Measurements from ENCODE around the gene DCC.

The DCC gene

DNA sequence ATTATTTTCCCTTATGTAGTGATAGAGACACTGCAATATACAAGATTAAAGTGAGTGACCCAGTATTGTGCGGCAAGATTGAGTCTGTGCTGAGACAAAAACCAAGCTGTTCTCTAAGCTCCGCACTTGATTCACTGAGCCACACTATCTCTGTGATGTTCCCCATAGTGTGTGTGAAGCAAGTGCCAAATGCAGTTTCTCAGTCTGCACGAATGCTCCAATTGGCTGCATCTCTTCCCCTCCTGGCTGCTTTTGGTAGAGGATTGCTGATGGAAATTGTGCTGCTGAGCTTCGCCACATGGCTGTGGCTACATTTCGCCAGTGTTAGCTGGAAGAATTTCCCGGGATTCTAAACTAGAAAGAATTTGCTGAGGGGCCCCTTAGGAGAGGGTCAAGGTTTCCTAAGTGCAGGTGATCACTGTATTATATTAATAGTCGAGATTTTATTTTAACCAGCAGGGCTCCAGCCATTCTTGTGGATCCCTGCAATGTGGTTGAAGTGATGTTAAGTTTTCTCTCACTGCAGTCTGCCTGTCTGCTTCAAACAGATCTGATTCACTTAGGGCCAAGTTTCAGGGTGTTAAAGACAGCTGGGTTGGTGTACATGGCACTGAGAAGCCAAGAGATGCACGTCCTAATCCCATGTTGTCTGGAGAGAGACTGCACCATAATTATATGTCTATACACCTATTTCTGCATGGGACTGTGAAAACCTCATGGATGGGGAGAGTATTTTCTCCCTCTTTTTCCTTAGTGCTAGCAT is 317.2 kb downstream of the DCC start:
- no peak overlapping the region for H3K27ac ChIP-seq
- no peak for DNase-seq (ENCODE audit: low read depth, low spot score)

DNA sequence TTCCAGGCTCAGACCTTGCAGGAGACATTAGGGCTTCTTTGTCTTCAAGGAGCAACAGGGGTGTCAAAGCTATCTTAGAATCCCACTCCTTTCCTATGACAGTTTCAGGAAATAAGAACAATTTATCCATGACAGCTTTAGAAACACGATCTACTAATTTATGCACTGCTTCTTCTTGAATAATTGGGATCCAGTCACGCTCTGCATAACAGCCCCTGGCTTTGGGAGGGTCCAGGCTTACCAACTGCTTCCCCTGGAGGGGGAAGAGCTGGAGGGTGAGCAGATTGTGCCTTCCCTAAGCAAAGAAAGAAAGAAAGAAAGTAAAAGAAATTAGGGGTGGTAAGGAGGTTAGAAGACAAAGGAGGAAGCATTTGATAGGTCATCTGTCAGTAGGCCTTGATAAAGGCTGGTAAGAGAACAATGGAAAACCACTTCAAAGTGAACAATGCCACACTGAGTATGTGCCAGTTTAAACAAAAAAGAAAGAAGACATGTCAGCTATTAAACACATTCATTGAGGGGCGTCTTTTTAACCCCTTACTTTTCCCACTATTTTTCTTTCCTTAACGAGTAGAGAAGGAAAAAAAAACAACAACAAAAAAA is 327.6 kb downstream of the DCC start:
- no peak for DNase-seq (ENCODE audit: low read depth, low spot score)
- no peak overlapping the region for H3K27ac ChIP-seq

DNA sequence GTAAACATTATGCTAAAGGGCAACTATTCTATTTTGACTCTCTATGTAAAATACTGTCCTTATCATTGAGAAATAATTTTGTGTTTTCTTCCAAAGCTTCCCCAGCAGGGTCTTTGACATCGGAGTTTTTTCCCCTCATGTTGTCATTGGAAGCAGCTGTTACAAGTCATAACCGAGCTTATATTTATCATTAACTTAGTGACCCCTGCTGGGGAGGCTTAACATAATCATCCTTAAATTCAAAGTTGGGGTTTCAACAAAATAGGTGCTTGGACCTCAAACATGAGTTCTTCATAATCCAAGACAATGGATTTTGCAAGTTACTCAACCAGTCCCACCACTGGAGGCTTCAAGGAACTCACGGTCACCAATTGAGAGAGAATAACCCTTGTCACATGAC is 330.9 kb downstream of the DCC start:
- no peak for DNase-seq (ENCODE audit: low read depth, low spot score)
- H3K27ac ChIP-seq = no peak overlapping the region

DNA sequence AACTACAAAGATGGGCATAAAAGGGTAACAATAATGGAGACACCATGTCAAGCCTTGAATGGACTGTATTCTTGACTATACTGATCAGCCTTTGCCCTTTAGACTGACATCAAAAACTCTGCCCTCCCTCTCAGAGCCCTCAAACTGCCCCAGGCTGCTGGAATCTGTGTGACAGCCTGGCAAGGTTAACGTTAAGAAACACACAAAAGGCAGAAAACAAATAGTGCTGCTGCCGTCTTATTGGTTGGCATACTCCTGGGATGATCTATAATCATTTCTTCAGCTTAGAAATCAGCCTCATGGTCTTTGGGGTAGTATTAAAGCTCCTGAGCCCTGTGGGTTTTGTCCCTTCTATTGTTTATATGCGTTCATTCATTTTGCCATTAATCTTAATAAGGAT is 338.0 kb downstream of the DCC start:
- no peak overlapping the region for H3K27ac ChIP-seq
- no peak for DNase-seq (ENCODE audit: low read depth, low spot score)

DNA sequence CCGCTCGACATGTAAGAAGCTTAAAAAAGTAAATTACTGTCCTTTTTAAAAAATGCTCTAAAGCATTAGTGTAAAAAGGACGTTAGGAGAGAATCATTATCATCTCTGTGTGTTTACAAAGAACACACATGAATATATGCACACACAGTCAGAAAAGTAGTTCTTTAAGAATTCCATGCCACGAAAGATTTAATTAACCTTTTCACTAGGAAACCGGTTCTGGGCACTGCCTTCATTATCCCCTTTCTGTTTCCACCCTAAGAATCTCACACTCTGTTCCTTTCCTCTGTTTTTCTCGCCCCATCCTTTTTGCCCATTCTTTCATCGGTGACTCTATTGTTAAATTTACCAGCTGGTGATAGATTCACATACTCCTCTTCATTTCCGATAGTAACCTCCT is 338.6 kb downstream of the DCC start:
- no peak overlapping the region for H3K27ac ChIP-seq
- no peak for DNase-seq (ENCODE audit: low read depth, low spot score)

DNA sequence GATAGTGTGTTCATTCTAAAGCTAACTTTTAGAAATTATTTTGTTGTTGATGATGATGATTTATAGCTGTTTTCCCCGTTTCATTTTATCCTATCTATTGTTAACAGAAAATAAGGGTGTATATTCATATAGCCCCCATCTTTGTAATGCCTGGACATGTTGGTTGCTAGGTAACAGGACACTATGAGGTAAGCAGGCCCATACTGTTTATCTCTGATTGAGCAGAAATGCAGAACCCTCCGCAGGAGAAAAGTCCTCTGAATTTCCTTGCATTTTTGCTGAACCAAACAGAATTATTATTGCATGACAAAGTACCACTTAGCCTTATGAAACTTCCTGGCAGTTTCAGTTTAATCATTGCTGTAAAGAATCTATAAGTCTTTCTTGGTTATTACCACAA is 339.4 kb downstream of the DCC start:
- no peak for DNase-seq (ENCODE audit: low read depth, low spot score)

DNA sequence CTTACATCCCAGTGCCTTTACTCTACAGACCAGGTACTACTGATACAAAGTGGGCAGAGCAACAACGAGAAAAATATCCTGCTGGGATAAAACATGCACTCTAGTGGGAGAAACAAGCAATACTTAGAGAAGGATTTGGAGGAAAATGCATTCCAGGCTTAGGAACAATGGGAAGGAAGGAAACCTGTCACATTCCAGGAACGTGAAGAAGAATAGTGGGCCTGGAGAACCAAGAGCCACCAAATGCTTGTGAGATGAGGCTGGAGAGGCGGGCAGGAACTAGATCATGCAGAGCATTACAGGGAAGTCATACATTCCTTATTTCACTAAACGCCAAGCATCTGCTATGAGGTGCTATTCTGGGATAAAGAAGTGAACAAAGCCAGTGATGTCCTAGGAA is 342.3 kb downstream of the DCC start:
- no peak overlapping the region for H3K27ac ChIP-seq
- DNase-seq (ENCODE audit: low read depth, low spot score) = no peak

More for the DNA sequence above, 339.4 kb downstream of the DCC start:
- no peak overlapping the region for H3K27ac ChIP-seq

DNA sequence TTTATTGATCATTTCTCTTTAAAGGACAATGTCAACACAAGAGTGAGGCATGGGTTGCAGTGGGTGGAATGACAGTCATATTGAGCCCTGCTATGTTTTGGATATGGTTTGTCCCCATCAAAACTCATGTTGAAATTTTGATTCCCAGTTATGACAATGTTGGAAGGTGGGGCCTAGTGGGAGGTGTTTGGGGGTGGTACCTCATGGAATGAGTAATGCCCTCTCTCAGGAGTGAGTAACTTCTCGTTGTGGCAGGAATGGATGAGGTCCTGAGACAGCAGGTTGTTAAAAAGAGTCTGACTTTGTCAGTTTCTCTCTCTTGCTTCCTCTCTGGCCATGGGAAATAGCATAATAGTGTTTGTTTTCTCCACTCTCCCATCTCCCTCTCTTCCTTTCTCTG is 345.3 kb downstream of the DCC start:
- no peak for DNase-seq (ENCODE audit: low read depth, low spot score)
- no peak overlapping the region for H3K27ac ChIP-seq

DNA sequence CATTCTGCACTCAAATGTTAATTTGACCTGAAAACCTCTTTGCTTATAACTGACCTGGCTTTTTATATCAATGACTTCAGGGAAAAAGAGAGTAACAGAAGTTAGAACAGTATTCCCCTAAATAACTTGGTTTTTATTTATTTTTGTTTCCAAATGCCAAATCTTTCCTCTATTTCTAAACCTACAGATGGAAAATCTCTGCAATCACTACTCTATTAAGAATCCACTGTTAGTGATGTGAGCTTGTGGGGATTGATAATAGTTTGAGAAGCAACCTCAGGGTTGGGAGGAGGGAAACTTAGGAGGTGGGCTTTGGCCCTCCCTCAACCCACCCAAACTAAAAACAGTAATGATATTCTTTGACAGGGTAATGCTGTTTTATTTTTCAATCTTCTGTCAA is 351.8 kb downstream of the DCC start:
- H3K27ac ChIP-seq = no peak overlapping the region
- DNase-seq (ENCODE audit: low read depth, low spot score) = no peak

DNA sequence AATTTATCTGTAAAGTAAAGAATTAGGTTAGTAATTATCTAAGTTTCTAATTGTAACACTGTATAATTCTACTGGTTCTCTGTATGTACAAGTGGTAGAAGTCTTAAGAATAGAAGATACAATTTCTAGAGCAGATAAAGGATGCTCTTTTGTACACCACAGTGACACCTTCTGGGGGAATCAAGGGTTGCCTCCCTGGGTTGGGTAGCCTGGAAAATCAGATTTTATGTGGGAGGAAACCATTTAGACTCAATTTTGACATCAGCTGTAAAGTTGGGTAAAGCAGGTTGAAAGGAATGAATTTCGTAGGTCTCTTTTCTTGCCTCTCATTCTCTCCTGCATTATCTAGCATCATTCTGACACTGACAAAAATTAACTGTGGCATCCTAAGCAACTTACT is 354.8 kb downstream of the DCC start:
- no peak overlapping the region for H3K27ac ChIP-seq
- no peak for DNase-seq (ENCODE audit: low read depth, low spot score)

DNA sequence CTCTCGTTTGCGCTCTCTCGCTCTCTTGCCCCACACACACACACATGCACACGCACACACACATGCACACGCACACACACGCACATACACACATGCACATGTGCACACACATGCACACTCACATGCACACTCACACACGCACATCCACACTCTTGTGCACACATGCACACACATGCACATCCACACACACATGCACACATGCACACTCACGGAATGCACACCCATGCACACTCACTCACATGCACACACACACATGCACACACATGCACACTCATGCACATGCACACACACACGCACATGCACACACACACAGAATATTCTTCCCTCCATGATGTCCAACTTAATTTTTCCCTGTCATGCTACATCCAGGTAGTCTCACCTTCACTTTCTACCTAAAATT is 360.1 kb downstream of the DCC start:
- DNase-seq (ENCODE audit: low read depth, low spot score) = no peak
- no peak overlapping the region for H3K27ac ChIP-seq

DNA sequence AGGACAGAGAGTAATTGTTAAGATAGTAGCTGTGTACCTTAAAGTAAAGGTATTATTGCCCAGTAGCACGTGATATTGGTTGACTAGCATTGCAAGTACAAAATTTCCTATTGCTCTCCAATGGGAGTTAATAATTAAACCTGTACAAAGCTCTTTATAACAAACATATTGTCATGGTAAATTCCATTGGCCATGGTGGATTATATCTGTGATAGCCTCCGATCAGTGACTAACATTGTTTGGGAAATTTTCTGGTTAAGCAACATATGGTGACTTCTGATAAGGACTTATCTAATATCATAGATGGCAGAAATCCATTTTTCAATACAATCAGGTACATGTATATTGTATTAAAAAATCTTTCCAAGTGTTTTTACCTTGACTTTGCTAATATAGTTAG is 360.8 kb downstream of the DCC start:
- no peak for DNase-seq (ENCODE audit: low read depth, low spot score)
- no peak overlapping the region for H3K27ac ChIP-seq

DNA sequence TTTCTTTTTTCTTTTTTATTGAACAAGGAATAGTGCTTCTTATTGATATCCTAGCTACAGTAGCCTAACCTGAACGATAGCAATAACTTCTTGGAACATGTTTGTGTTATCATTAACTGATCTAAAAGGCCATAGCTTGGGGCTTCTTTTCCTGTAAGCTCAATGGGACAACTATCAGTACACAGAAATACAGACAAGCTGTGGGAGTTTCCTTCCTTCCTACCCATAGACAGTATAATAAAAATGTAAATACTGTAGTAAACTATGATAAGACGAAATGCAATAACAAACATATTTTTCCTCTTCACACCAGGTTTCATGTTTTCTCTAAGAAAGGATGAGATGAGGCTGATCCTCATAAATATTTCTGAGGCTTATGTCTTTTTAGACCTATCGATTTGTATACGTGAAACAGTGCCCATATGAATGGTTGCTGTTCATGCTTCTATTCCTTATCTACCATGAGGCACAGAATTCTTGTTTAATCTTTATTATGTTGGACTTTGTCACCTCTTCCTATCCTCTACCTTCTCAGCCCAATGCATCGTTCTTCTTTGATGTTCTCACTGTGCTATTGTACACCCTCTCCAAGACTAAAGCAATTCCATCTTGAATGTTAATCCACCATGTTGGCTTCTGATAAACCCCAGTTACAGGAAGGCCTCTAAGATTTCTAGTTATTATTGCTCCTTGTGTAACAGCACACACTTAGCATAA is 361.4 kb downstream of the DCC start:
- no peak overlapping the region for H3K27ac ChIP-seq
- DNase-seq (ENCODE audit: low read depth, low spot score) = no peak

DNA sequence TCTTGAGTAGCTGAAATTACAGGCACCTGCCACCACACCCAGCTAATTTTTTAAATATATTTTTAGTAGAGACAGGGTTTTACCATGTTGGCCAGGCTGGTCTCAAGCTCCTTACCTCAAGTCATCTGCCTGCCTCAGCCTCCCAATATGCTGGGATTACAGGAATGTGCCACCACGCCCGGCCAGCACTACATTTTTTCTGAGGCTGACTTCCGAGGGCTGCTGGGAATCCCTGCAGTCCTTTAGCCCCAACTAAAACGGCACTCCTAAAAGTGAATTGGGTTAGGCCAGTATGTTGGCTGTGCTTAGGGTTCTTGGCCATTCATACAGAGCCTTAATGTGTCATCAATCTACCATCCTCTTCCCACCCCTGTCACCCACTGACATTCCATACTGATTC is 375.4 kb downstream of the DCC start:
- no peak overlapping the region for H3K27ac ChIP-seq
- DNase-seq (ENCODE audit: low read depth, low spot score) = no peak

DNA sequence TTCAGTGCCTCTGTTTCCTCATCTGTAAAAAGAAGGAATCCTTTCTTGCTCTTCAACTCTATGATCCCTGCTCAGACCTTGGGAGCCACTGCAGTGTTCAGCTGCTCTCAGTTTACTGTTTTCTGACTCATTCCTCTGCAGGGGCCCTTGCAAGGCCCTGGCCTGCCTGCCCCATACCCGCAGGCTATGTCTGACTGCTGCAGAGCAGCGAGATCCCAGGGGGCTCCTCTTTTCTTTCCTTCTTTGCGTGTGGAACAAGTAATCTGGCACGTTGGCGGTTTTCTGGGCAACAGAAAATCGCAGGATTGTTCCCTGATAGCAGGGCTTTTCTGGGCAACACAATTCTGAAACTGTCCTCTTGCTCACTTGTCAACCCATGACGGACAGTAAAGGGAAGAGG is 376.0 kb downstream of the DCC start:
- H3K27ac ChIP-seq = no peak overlapping the region
- DNase-seq (ENCODE audit: low read depth, low spot score) = no peak

DNA sequence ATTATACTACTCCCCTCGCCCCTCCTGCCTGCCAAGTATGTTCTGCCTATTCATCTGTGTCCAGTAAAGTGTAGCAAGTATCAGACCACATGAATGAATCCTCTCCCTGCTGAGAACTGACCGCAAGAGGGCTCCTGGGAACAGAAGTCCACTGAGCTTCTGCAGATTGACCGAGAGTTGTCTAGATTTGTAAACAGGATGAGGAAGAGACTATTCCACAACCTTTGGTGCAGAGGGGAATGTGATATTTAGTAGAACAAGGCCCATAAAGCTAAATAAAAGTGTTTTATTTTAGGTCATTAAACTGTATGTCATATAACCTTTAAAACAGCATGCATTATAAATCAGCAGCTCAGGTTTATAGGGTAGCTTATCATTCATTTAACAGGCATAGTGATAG is 377.0 kb downstream of the DCC start:
- H3K27ac ChIP-seq = no peak overlapping the region
- DNase-seq (ENCODE audit: low read depth, low spot score) = no peak

DNA sequence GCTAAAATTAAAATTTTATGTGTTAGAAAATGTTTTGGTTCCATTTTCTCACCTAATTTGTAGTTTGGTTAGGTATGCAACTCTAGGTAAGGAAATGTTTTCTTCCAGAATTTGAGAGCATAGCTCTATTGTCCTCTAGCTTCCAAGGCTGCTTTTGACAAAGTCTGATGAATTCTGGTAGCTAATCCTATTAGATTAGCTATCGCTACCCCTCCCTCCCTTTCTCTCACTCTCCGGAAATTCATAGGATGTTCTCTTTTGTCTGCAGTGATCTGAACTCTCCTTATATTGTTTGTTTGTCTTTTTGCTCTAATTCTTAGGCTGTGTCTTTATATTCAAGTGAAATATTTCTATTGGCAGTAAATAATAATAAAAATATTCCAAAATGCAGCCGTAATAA is 382.9 kb downstream of the DCC start:
- no peak overlapping the region for H3K27ac ChIP-seq
- DNase-seq (ENCODE audit: low read depth, low spot score) = no peak

DNA sequence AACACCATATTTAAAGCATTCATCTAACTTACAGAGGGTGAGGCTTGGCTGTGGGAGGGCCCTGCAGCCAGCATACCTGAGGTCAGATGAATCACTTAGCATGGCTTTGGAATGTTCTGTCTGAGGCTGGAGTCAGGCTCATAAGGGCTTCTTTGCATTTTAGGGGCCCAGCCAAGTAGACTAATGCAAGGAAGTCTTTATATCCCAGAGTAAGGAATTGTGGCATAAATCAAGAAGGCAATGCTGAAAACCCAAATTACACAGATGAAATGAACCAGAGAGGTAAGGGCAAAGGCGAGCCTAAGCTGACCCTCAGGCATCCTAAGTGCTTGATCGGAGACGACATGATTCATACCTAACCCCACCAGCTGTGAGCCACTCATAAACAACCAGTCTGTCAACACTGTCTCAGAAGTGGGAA is 383.6 kb downstream of the DCC start:
- peak; percentile 1 for DNase-seq (ENCODE audit: low read depth, low spot score)
- peak overlapping the region; percentile 29 for H3K27ac ChIP-seq

DNA sequence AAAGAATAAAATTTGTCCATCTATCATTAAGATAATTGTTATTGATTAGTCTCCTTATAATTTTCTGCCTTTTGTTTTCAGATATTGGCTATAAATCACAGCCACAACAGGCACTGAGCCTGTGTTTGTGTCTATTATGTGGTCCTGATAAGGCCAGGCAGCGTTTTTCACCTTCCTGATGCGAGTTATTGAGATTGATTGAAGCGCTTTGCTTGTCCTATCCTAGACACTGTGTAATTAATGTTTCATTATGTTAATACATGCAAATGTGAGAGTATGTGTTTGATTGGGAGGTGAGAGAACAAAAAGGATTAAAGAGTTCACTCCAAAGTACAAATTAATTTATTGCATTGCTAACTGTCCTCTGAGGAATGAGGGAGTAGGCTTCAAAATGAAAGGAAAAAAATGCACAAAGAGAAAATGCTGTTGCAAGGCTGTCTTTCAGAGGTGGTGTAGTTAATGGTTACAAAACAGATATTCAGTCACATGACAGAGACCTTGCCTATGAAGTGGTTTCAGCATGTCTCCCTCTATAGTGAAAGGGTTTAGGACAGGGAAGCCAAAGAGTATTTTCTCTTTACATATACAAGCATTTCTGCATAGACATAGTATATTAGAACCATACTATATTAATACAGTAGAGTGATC is 391.1 kb downstream of the DCC start:
- no peak for DNase-seq (ENCODE audit: low read depth, low spot score)
- no peak overlapping the region for H3K27ac ChIP-seq

DNA sequence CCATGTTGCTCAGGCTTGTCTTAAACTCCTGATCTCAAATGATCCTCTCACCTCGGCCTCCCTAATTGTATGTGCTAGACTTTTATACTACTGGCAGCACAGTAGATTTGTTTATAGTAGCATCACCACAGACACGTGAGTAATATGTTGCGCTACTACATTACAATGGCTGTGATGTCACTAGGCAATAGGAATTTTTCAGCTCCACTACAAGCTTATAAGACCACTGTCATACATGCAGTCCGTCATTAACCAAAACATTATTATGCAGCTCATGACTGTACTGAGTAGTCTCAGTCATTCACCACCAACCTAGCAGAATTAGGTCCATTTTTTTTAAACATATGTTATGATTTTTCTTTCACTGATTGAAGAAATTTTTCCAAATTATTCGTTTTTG is 398.9 kb downstream of the DCC start:
- H3K27ac ChIP-seq = no peak overlapping the region
- no peak for DNase-seq (ENCODE audit: low read depth, low spot score)

DNA sequence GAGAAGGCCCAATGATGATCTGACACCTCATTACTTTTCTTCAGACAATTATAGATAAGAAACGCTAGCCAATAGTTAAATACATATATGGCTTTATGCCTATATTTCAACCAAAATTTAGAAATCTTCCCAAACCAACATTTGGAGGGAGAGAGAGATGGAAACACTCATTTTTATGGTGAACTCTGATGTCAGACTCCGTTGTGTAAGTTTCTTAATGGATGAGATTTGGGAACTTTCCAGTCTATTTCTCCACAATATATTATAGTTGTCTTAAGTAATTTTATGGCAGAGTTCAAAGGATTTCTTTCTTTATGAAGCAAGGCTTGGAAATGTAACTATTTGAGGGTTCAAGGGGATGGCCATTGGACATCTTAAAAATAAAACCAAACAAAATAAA is 407.0 kb downstream of the DCC start:
- H3K27ac ChIP-seq = no peak overlapping the region
- no peak for DNase-seq (ENCODE audit: low read depth, low spot score)

Data from epithelial cell of prostate (primary cell).